Lung (tissue), 12 donors: ENCODE results near the gene TBC1D10A. TPM values are rescaled to one million over a fixed set of nuclear protein-coding genes. Genes with fewer than 3 reads are reported as not detected.

Source experiments
- ATAC-seq: fragments of 200-7000 bp; cut with Tn5 transposase; one replicate; pipeline ENCODE4 v1.9.1; 2020; ENCODE audit warnings: moderate number of reproducible peaks; ENCODE audit not compliant: insufficient read depth, low FRiP score
- DNase-seq, 3 donors: peaks; one replicate each; pipeline ENCODE4 v3.0.0-alpha.2; 2013 to 2017
- H3K27ac ChIP-seq, 2 donors: one replicate each; pipeline ENCODE4 v1.5.1; 2013; ENCODE audit warnings: mild to moderate bottlenecking in 2 of 2, moderate library complexity in 2 of 2, control low read depth in 1 of 2, inconsistent platforms in 1 of 2, low read depth in 1 of 2, low read length in 1 of 2
- H3K27me3 ChIP-seq, 3 donors: one replicate each; pipeline ENCODE4 v1.5.1; 2013; ENCODE audit warnings: low read length in 2 of 3; ENCODE audit not compliant: control insufficient read depth in 3 of 3, insufficient read depth in 3 of 3
- H3K36me3 ChIP-seq, 4 donors: one replicate each; pipeline ENCODE4 v1.5.1; 2013; ENCODE audit warnings: low read length in 4 of 4, mild to moderate bottlenecking in 1 of 4, moderate library complexity in 1 of 4; ENCODE audit not compliant: control insufficient read depth in 4 of 4, insufficient read depth in 4 of 4
- H3K4me1 ChIP-seq, 5 donors: one replicate each; pipeline ENCODE4 v1.5.1; 2013; ENCODE audit warnings: low read length in 5 of 5, mild to moderate bottlenecking in 2 of 5, moderate library complexity in 1 of 5; ENCODE audit not compliant: control insufficient read depth in 5 of 5, insufficient read depth in 5 of 5
- H3K4me3 ChIP-seq: one replicate; pipeline ENCODE4 v1.5.1; 2013; ENCODE audit warnings: mild to moderate bottlenecking, control low read depth, moderate library complexity
- H3K9ac ChIP-seq, 2 donors: one replicate each; pipeline ENCODE4 v1.5.1; 2013; ENCODE audit warnings: low read length in 2 of 2, control low read depth in 1 of 2; ENCODE audit not compliant: insufficient read depth in 1 of 2
- H3K9me3 ChIP-seq, 4 donors: one replicate each; pipeline ENCODE4 v1.5.1; 2013; ENCODE audit warnings: low read length in 3 of 4, mild to moderate bottlenecking in 1 of 4, moderate library complexity in 1 of 4; ENCODE audit not compliant: control insufficient read depth in 4 of 4, insufficient read depth in 3 of 4
- WGBS, 2 donors: extraction: QIAGEN DNeasy Blood & Tissue Kit; methylation state at CpG; one replicate each; pipeline ENCODE4 v1.1.7; 2013; 5-methylcytosine and 5-hydroxymethylcytosine counted together
- polyA plus RNA-seq, 2 donors: library from polyadenylated mRNA; stranded (reverse); fragments of 200-250 nt; gene quantifications; one replicate each; pipeline ENCODE4 v1.2.1, GENCODE V29; 2013
- total RNA-seq, 2 donors: library from RNA; depleted of rRNA in 1 of 2; stranded (reverse); fragments of >200 nt in 1 of 2; gene quantifications; one replicate each; pipeline ENCODE4 v1.2.1, GENCODE V29; 2014 to 2021
- TF ChIP-seq, protein P1 (sequence below): IDR thresholded peaks from 2 replicates; pipeline ENCODE4 v1.5.1; 2012; ENCODE audit warnings: mild to moderate bottlenecking; ENCODE audit errors: control extremely low read depth, extremely low read depth
- donor health status: control.
- donor health status: control.
- donor health status: Bipolar disorder and iron deficiency.
- donor health status: healthy.
- donor health status: DM: yes; HTN: yes; CAD: no.

Gene TBC1D10A
- total and polyA plus RNA-seq, 4 donors: 15.0 to 36.4 (median 26.6) TPM

DNA sequence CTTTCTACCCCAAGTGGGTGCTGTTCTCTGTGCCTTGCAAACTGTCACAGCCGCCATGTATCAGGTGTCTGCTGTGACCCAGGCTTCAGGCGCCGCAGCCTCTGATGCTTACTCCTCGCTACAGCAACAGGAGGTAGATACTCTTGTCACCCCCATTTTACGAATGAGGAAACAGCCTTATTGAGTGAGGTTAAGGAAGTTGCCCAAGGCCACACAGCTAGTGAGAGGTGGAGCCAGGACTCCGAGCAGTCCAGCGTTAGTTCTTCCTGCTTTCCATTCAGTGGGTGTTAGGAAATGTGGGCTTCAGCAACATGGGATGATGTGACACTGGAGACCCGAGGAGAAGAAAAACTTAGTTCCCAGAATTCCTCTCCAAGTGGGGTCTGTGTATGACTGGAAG, 46.2 kb upstream of the TBC1D10A start:
- H3K27me3 ChIP-seq: no peaks in the 10 kb centered on the region
- H3K36me3 ChIP-seq: peaks cover 0 to 8% (median 4%) of the 10 kb centered on the region in 4 donors
- H3K27ac ChIP-seq: no peak overlapping the region
- H3K4me1 ChIP-seq: peaks cover 0 to 2% (median 0%) of the 10 kb centered on the region in 5 donors
- 26 to 52% methylated on average over 8 of the region's 8 CpGs for WGBS, 2 donors
- ATAC-seq (no peak), DNase-seq (no peak)
- H3K9ac ChIP-seq: no peak overlapping the region
- H3K9me3 ChIP-seq: no peaks in the 10 kb centered on the region
- TF ChIP-seq, protein P1, sequence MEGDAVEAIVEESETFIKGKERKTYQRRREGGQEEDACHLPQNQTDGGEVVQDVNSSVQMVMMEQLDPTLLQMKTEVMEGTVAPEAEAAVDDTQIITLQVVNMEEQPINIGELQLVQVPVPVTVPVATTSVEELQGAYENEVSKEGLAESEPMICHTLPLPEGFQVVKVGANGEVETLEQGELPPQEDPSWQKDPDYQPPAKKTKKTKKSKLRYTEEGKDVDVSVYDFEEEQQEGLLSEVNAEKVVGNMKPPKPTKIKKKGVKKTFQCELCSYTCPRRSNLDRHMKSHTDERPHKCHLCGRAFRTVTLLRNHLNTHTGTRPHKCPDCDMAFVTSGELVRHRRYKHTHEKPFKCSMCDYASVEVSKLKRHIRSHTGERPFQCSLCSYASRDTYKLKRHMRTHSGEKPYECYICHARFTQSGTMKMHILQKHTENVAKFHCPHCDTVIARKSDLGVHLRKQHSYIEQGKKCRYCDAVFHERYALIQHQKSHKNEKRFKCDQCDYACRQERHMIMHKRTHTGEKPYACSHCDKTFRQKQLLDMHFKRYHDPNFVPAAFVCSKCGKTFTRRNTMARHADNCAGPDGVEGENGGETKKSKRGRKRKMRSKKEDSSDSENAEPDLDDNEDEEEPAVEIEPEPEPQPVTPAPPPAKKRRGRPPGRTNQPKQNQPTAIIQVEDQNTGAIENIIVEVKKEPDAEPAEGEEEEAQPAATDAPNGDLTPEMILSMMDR: no peak
- no peak overlapping the region for H3K4me3 ChIP-seq

DNA sequence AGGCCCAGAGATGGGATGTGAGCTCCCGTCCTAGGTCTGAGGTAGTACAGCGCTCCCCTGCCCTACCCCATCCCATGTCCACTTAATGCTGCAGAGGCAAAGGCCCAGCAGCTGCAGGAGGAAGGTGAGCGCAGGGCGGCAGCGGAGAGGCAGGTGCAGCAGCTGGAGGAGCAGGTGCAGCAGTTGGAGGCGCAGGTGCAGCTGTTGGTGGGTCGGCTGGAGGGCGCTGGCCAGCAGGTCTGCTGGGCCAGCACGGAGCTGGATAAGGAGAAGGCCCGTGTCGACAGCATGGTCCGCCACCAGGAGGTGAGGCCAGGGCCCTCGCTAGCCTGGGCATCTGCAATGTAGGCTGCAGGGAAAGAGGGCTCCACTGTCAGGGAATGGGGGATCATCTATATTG, 45.2 kb upstream of the TBC1D10A start:
- peaks cover 0 to 2% (median 0%) of the 10 kb centered on the region in 5 donors for H3K4me1 ChIP-seq
- no peak for ATAC-seq
- no peaks in the 10 kb centered on the region for H3K27me3 ChIP-seq
- H3K36me3 ChIP-seq: peaks cover 0 to 8% (median 0%) of the 10 kb centered on the region in 4 donors
- no peak overlapping the region for H3K27ac ChIP-seq
- DNase-seq: no peak
- H3K9ac ChIP-seq: no peak overlapping the region
- TF ChIP-seq, protein P1: no peak
- H3K9me3 ChIP-seq: no peaks in the 10 kb centered on the region
- H3K4me3 ChIP-seq: no peak overlapping the region
- 90% methylated on average over 13 of the region's 13 CpGs for WGBS, 2 donors

DNA sequence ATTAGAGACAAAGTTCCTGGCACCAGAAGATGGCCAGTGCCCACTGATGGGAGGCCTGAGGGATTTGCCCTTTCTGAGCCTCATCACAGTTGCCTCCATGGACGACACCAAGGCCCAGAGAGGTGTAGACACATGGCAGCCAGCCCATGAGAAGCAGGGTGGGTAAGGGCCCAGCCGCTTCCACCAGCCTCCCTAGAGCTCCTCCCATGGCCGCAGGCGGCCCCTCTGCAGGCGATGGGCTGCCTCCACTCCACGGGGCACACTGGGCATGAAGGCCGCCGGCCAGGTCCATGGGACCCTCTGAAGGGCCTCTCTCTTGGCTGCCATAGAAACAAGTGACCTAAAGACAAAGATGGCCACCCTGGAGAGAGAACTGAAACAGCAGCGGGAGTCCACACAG, 44.6 kb upstream of the TBC1D10A start:
- 93% methylated on average over 9 of the region's 9 CpGs for WGBS, 2 donors
- H3K27ac ChIP-seq: no peak overlapping the region
- no peak overlapping the region for H3K4me3 ChIP-seq
- DNase-seq (no peak), ATAC-seq (no peak)
- H3K9ac ChIP-seq: no peak overlapping the region
- no peaks in the 10 kb centered on the region for H3K27me3 ChIP-seq
- TF ChIP-seq, protein P1: no peak
- peaks cover 0 to 2% (median 0%) of the 10 kb centered on the region in 5 donors for H3K4me1 ChIP-seq
- peaks cover 0 to 8% (median under 1%) of the 10 kb centered on the region in 4 donors for H3K36me3 ChIP-seq
- H3K9me3 ChIP-seq: no peaks in the 10 kb centered on the region

DNA sequence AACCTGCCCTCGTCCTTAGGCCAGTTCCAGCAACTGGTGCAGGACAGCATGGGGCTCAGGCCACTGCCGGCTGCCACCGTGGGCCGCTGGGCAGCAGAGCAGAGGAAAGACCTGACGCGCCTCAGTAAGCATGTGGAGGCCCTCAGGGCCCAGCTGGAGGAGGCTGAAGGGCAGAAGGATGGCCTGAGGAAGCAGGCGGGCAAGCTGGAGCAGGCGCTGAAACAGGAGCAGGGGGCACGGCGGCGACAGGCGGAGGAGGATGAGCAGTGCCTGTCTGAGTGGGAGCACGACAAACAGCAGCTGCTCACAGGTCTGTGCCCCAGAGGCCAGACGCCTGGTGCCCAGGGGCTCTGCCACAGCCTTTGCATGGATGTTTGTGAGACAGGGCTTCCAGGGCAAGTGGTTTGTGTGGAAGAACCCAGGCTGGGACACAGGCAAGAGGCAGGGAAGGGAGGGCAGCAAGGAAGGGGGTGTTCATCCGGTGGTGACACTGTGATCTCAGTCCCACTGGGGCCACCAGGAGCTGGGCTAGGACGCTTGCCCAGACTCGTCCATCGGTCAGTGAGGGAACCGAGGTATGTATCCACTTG, 44.0 kb upstream of the TBC1D10A start:
- no peak overlapping the region for H3K27ac ChIP-seq
- 91 to 94% methylated on average over 19 of the region's 19 CpGs for WGBS, 2 donors

More for the DNA sequence above, 44.0 kb upstream of the TBC1D10A start:
- no peak overlapping the region for H3K4me3 ChIP-seq
- H3K27me3 ChIP-seq: no peaks in the 10 kb centered on the region
- DNase-seq (no peak), ATAC-seq (no peak)
- no peaks in the 10 kb centered on the region for H3K9me3 ChIP-seq
- H3K4me1 ChIP-seq: peaks cover 0 to 2% (median 0%) of the 10 kb centered on the region in 5 donors
- H3K36me3 ChIP-seq: peaks cover 0 to 7% (median 2%) of the 10 kb centered on the region in 4 donors
- TF ChIP-seq, protein P1: no peak
- no peak overlapping the region for H3K9ac ChIP-seq
